ENCODE data around the gene XKR8.
A peak's percentile ranks its signal among the peaks of the same experiment; 100 is the strongest.

The XKR8 gene

DNA sequence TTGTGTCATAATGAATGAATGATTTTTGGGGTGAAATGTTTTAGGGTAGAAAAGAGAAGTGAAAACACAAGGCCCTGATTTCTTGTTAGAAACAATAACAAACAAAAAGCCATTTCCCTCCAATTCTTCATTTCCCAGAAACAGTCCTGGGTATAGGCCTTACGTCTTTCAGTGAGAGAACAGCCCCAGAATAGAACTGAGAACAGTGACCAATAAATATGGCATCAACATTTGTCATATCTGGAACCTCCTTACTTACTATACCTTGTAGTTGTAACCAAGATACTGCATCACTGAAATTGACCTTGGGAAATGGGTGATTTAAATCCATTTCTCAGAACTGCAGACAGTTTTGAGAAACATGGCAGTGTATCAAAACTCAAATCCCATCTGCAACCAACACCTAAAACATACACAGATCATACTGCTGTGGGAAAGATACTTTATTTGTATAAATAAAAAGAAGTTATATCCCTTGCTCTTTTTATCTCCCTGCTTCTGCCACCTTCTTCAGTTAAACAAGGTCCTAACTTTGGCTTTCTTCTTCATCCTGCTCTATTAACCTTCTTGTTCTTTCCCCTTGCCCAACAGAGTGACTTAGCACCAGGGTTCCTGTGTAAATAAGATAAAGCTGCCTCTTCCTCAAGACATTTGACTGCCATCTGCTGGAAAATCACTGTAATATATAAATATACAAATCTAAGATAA, 19.5 kb downstream of the XKR8 start:
- no peaks in the 10 kb centered on the region for H3K9me3 ChIP-seq (ENCODE audit: insufficient read depth, low read depth, low read length)
- peaks cover 0 to 2% of the 10 kb centered on the region in 2 experiments for H3K36me3 ChIP-seq (ENCODE audit: control insufficient read depth in 1 of 2, insufficient read depth in 2 of 2, low read length in 2 of 2)
- no peak overlapping the region for H3K27ac ChIP-seq (ENCODE audit: low read depth, low read length)
- no peak overlapping the region for H2AFZ ChIP-seq (ENCODE audit: insufficient read depth, low read length, poor library complexity)
- no peak overlapping the region for H3K23ac ChIP-seq (ENCODE audit: low read length)
- H3K27me3 ChIP-seq (ENCODE audit: insufficient read depth, low read length): no peaks in the 10 kb centered on the region
- H3K18ac ChIP-seq (ENCODE audit: low read length): no peak overlapping the region
- no peak overlapping the region for H4K8ac ChIP-seq (ENCODE audit: low read depth, low read length)
- H3K4ac ChIP-seq (ENCODE audit: low read depth, low read length): no peak overlapping the region
- no peak overlapping the region for H4K91ac ChIP-seq (ENCODE audit: low read depth, low read length)
- no peak overlapping the region for H3K9ac ChIP-seq (ENCODE audit: low read length)
- no peak overlapping the region for H3K14ac ChIP-seq (ENCODE audit: low read length)
- no peak overlapping the region for H3K4me3 ChIP-seq (ENCODE audit: low read depth, low read length)
- H3K79me1 ChIP-seq (ENCODE audit: low read length): no peaks in the 10 kb centered on the region
- peak in 1 of 2 donors; percentile 71 for DNase-seq
- H3K4me1 ChIP-seq (ENCODE audit: control insufficient read depth in 1 of 2, insufficient read depth in 2 of 2, low read length in 2 of 2): no peaks in the 10 kb centered on the region
- no peak overlapping the region for H2AK5ac ChIP-seq (ENCODE audit: low read length)
- no CpG with 5 or more reads among the region's 1 CpG for WGBS (ENCODE audit: extremely low coverage, insufficient coverage, insufficient read length)
- H2BK120ac ChIP-seq (ENCODE audit: insufficient read depth, low read length, poor library complexity): no peak overlapping the region
- no peak overlapping the region for H2BK12ac ChIP-seq (ENCODE audit: low read length)
- H3K79me2 ChIP-seq (ENCODE audit: control insufficient read depth, insufficient read depth, low read length, poor library complexity): no peaks in the 10 kb centered on the region
- H2BK5ac ChIP-seq (ENCODE audit: low read depth, low read length, poor library complexity): no peak overlapping the region
- H4K12ac ChIP-seq (ENCODE audit: low read depth, low read length): no peak overlapping the region
- no peak overlapping the region for H3K4me2 ChIP-seq (ENCODE audit: low read length)

DNA sequence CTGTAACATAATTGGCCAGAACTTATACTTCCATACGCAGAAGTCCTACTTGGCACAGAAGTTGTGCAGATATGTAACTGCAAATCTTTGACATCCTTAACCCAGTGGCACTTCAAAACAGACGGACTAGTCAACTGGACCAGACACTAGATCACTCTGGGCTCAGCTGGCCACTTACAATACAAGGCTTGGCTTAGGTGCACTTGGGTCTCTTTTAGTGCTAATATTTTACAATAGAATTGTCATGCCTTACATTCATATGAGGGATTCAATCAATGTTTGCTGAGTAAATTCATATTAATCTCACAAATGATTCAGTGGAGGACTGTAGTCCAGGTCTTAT, 20.1 kb downstream of the XKR8 start:
- H3K9ac ChIP-seq (ENCODE audit: low read length): no peak overlapping the region
- WGBS (ENCODE audit: extremely low coverage, insufficient coverage, insufficient read length): no CpG with 5 or more reads among the region's 2 CpGs
- no peaks in the 10 kb centered on the region for H3K79me2 ChIP-seq (ENCODE audit: control insufficient read depth, insufficient read depth, low read length, poor library complexity)

GRCh38 chr1:27980216-27980845, 20.6 kb downstream of the XKR8 start:
- Histone ChIP-seq H4K8ac (ENCODE audit: low read depth, low read length) (no peak overlapping the region), H3K27me3 (ENCODE audit: insufficient read depth, low read length) (no peaks in the 10 kb centered on the region), H4K91ac (ENCODE audit: low read depth, low read length) (no peak overlapping the region), H2BK12ac (ENCODE audit: low read length) (no peak overlapping the region), H2BK5ac (ENCODE audit: low read depth, low read length, poor library complexity) (no peak overlapping the region), H3K4ac (ENCODE audit: low read depth, low read length) (no peak overlapping the region), H3K4me3 (ENCODE audit: low read depth, low read length) (no peak overlapping the region), H3K36me3 (ENCODE audit: control insufficient read depth in 1 of 2, insufficient read depth in 2 of 2, low read length in 2 of 2) (peaks cover 2 to 5% of the 10 kb centered on the region in 2 experiments), H3K79me2 (ENCODE audit: control insufficient read depth, insufficient read depth, low read length, poor library complexity) (no peaks in the 10 kb centered on the region), H2AFZ (ENCODE audit: insufficient read depth, low read length, poor library complexity) (no peak overlapping the region), H2AK5ac (ENCODE audit: low read length) (no peak overlapping the region), H3K27ac (ENCODE audit: low read depth, low read length) (no peak overlapping the region), H2BK120ac (ENCODE audit: insufficient read depth, low read length, poor library complexity) (no peak overlapping the region), H3K4me2 (ENCODE audit: low read length) (no peak overlapping the region), H4K12ac (ENCODE audit: low read depth, low read length) (no peak overlapping the region), H3K23ac (ENCODE audit: low read length) (no peak overlapping the region), H3K4me1 (ENCODE audit: control insufficient read depth in 1 of 2, insufficient read depth in 2 of 2, low read length in 2 of 2) (no peaks in the 10 kb centered on the region), H3K9me3 (ENCODE audit: insufficient read depth, low read depth, low read length) (no peaks in the 10 kb centered on the region), H3K18ac (ENCODE audit: low read length) (no peak overlapping the region), H3K14ac (ENCODE audit: low read length) (no peak overlapping the region), H3K9ac (ENCODE audit: low read length) (no peak overlapping the region), H3K79me1 (ENCODE audit: low read length) (no peaks in the 10 kb centered on the region)
- WGBS (ENCODE audit: extremely low coverage, insufficient coverage, insufficient read length): no CpG with 5 or more reads among the region's 1 CpG
- DNase-seq: no peak

More for the DNA sequence above, 20.1 kb downstream of the XKR8 start:
- H2AFZ ChIP-seq (ENCODE audit: insufficient read depth, low read length, poor library complexity): no peak overlapping the region
- no peak overlapping the region for H3K4me3 ChIP-seq (ENCODE audit: low read depth, low read length)
- no peak overlapping the region for H3K4me2 ChIP-seq (ENCODE audit: low read length)
- H3K23ac ChIP-seq (ENCODE audit: low read length): no peak overlapping the region
- H4K91ac ChIP-seq (ENCODE audit: low read depth, low read length): no peak overlapping the region
- no peak overlapping the region for H3K14ac ChIP-seq (ENCODE audit: low read length)
- no peak overlapping the region for H2AK5ac ChIP-seq (ENCODE audit: low read length)
- H2BK12ac ChIP-seq (ENCODE audit: low read length): no peak overlapping the region
- H4K12ac ChIP-seq (ENCODE audit: low read depth, low read length): no peak overlapping the region
- H3K79me1 ChIP-seq (ENCODE audit: low read length): no peaks in the 10 kb centered on the region
- no peak overlapping the region for H3K18ac ChIP-seq (ENCODE audit: low read length)
- H3K4ac ChIP-seq (ENCODE audit: low read depth, low read length): no peak overlapping the region
- no peak overlapping the region for H2BK120ac ChIP-seq (ENCODE audit: insufficient read depth, low read length, poor library complexity)
- no peak for DNase-seq
- H4K8ac ChIP-seq (ENCODE audit: low read depth, low read length): no peak overlapping the region
- H3K9me3 ChIP-seq (ENCODE audit: insufficient read depth, low read depth, low read length): no peaks in the 10 kb centered on the region
- peaks cover 0 to 2% of the 10 kb centered on the region in 2 experiments for H3K36me3 ChIP-seq (ENCODE audit: control insufficient read depth in 1 of 2, insufficient read depth in 2 of 2, low read length in 2 of 2)
- no peaks in the 10 kb centered on the region for H3K4me1 ChIP-seq (ENCODE audit: control insufficient read depth in 1 of 2, insufficient read depth in 2 of 2, low read length in 2 of 2)
- H3K27me3 ChIP-seq (ENCODE audit: insufficient read depth, low read length): no peaks in the 10 kb centered on the region
- H2BK5ac ChIP-seq (ENCODE audit: low read depth, low read length, poor library complexity): no peak overlapping the region
- no peak overlapping the region for H3K27ac ChIP-seq (ENCODE audit: low read depth, low read length)

- Histone ChIP-seq H3K27me3 (ENCODE audit: insufficient read depth, low read length) (no peaks in the 10 kb centered on the region), H3K36me3 (ENCODE audit: control insufficient read depth in 1 of 2, insufficient read depth in 2 of 2, low read length in 2 of 2) (peaks cover 2 to 6% of the 10 kb centered on the region in 2 experiments), H2BK12ac (ENCODE audit: low read length) (no peak overlapping the region), H2AK5ac (ENCODE audit: low read length) (no peak overlapping the region), H2BK5ac (ENCODE audit: low read depth, low read length, poor library complexity) (no peak overlapping the region), H3K79me2 (ENCODE audit: control insufficient read depth, insufficient read depth, low read length, poor library complexity) (no peaks in the 10 kb centered on the region), H2BK120ac (ENCODE audit: insufficient read depth, low read length, poor library complexity) (no peak overlapping the region), H3K4ac (ENCODE audit: low read depth, low read length) (no peak overlapping the region), H3K4me1 (ENCODE audit: control insufficient read depth in 1 of 2, insufficient read depth in 2 of 2, low read length in 2 of 2) (no peaks in the 10 kb centered on the region), H3K23ac (ENCODE audit: low read length) (no peak overlapping the region), H3K14ac (ENCODE audit: low read length) (no peak overlapping the region), H4K8ac (ENCODE audit: low read depth, low read length) (no peak overlapping the region), H2AFZ (ENCODE audit: insufficient read depth, low read length, poor library complexity) (no peak overlapping the region), H3K4me3 (ENCODE audit: low read depth, low read length) (no peak overlapping the region), H3K9ac (ENCODE audit: low read length) (no peak overlapping the region), H3K18ac (ENCODE audit: low read length) (no peak overlapping the region), H3K27ac (ENCODE audit: low read depth, low read length) (no peak overlapping the region), H3K79me1 (ENCODE audit: low read length) (no peaks in the 10 kb centered on the region), H3K9me3 (ENCODE audit: insufficient read depth, low read depth, low read length) (no peaks in the 10 kb centered on the region), H3K4me2 (ENCODE audit: low read length) (no peak overlapping the region), H4K12ac (ENCODE audit: low read depth, low read length) (no peak overlapping the region), H4K91ac (ENCODE audit: low read depth, low read length) (no peak overlapping the region)
- no peak for DNase-seq
- WGBS (ENCODE audit: extremely low coverage, insufficient coverage, insufficient read length): no CpG with 5 or more reads among the region's 3 CpGs
Observed at GRCh38 chr1:27981145-27981544, 21.4 kb downstream of the XKR8 start.

Data from trophoblast cell (in vitro differentiated cells and primary cell).